ENCODE measurements around the gene CLHC1.

GRCh38 chr2:55169915-55170314 is 62.2 kb downstream of the CLHC1 start:
- TF ChIP-seq POLR2A (IDR thresholded peaks at IDR 0.05; ENCODE audit: low read length): no peak
- no peak for TF ChIP-seq GATA1 (IDR thresholded peaks at IDR 0.05; ENCODE audit: low read depth, low read length)

Data from erythroblast (primary cell).